Fibroblast of pulmonary artery (primary cell): ENCODE measurements around the gene PTPRN2.

ENCODE experiments used
- DNase-seq: peaks from one replicate; pipeline ENCODE4 v3.0.0-alpha.2; 2010; ENCODE audit warnings: low read depth
- H3K4me3 ChIP-seq: replicated peaks from 2 replicates; pipeline ENCODE4 v1.5.1; 2011; ENCODE audit warnings: low read depth, mild to moderate bottlenecking, control low read depth, low read length, moderate library complexity
- TF ChIP-seq, protein P1 (sequence below): IDR thresholded peaks from 2 replicates; pipeline ENCODE4 v1.5.1; 2011; ENCODE audit warnings: mild to moderate bottlenecking, control low read depth, low read length, inconsistent platforms; ENCODE audit errors: missing control alignments

The PTPRN2 gene

DNA sequence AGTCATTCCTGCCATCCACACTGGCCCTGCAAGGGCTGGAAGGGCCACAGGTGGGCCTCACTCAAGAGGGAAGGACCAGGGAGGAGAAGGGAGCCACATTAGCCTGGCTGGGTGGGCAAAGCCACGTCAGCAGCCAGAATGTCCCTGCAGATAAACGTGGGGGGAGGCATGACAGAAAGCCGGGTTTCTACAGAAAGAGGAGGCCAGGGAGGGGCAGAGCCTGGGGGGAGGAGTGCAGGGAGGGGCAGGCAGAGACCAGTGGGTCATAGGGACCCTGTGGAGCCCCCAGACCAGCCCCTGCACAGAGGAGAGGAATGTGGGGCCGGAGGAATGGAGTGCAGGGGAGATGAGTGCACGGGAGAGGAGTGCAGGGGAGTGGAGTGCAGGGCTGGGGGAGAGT is 590.2 kb downstream of the PTPRN2 start:
- TF ChIP-seq, protein P1, sequence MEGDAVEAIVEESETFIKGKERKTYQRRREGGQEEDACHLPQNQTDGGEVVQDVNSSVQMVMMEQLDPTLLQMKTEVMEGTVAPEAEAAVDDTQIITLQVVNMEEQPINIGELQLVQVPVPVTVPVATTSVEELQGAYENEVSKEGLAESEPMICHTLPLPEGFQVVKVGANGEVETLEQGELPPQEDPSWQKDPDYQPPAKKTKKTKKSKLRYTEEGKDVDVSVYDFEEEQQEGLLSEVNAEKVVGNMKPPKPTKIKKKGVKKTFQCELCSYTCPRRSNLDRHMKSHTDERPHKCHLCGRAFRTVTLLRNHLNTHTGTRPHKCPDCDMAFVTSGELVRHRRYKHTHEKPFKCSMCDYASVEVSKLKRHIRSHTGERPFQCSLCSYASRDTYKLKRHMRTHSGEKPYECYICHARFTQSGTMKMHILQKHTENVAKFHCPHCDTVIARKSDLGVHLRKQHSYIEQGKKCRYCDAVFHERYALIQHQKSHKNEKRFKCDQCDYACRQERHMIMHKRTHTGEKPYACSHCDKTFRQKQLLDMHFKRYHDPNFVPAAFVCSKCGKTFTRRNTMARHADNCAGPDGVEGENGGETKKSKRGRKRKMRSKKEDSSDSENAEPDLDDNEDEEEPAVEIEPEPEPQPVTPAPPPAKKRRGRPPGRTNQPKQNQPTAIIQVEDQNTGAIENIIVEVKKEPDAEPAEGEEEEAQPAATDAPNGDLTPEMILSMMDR: no peak
- no peak for DNase-seq
- H3K4me3 ChIP-seq: no peak overlapping the region

DNA sequence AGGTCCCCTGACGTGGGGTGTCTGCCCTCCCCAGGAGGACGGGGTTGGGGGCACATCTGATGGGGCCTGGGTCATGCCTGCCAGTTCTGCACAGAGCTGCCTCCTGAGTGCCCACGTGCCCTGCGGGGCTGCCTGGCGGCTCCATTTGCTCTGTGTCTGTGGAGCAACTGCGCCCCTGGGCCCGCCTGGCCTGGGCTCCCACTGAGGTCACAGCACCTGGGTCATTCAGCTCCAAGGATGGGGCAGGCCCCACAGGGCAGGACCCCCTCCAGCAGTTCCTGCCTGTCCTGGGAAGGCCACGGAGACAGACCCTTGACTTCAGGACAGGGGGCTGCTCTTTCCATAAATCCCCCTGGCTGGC is 590.6 kb downstream of the PTPRN2 start:
- no peak for DNase-seq
- TF ChIP-seq, protein P1: no peak
- no peak overlapping the region for H3K4me3 ChIP-seq

DNA sequence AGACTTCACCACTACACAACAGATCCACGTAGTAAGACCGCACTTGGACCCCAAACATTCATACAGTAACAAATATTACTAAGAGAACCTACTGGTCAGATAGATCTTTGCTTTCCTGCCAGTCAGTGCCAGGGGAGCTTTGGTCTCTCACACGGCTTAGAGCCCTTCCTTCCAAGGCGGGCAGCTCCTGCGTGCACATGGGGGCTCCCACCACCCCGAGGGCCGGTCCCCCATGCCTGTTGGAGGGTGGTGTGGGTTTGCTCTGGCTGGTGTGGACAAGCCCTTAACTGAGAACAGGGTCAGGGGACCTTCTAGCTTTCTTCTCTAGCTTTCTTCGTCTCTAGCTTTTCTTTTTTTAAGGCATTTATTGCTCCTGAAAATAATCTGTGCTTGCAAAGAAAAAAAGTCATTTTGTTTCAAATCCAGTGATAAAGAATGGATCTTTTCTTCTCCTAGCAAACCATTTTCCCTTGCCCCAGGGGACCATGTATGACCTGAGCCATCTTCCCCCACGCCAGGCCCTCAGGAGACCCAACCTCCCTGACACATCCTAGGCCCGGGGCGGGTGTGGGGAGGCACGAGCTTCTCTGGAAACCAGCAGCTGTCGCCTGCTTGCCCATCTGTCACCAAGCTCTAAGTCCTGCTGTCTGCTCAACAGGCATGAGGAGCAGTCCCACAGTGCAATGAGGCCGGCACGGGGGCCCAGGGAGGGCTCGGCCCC is 591.1 kb downstream of the PTPRN2 start:
- TF ChIP-seq, protein P1: no peak
- no peak for DNase-seq
- no peak overlapping the region for H3K4me3 ChIP-seq

DNA sequence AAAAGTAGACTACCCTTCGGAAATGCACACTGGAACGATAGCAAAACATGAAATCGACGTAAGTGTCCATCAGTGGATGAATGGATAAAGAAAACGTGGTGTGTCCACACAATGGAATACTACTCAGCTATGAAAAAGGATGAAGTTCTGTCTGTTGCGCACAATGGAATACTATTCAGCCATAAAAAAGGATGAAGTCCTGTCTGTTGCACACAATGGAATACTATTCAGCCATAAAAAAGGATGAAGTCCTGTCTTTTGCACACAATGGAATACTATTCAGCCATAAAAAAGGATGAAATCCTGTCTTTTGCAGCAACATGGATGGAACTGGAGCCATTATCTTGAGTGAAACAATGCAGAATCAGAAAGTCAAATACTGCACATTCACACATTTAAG is 591.8 kb downstream of the PTPRN2 start:
- H3K4me3 ChIP-seq: no peak overlapping the region
- TF ChIP-seq, protein P1: no peak
- DNase-seq: no peak

DNA sequence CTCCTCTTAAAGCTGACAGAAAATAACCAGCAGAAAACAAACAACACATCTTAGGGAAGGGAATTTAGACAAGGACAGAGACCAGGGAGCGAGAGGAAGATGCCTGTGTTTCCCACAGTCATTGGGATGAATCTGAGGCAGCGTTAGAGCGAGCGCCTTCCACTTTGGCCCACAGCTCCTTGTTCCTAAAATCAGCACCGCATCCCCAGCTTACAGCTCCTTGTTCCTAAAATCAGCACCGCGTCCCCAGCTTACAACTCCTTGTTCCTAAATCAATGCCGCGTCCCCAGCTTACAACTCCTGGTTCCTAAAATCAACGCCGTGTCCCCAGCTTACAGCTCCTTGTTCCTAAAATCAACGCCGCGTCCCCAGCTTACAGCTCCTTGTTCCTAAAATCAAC is 593.3 kb downstream of the PTPRN2 start:
- no peak for DNase-seq
- no peak overlapping the region for H3K4me3 ChIP-seq
- TF ChIP-seq, protein P1: no peak

DNA sequence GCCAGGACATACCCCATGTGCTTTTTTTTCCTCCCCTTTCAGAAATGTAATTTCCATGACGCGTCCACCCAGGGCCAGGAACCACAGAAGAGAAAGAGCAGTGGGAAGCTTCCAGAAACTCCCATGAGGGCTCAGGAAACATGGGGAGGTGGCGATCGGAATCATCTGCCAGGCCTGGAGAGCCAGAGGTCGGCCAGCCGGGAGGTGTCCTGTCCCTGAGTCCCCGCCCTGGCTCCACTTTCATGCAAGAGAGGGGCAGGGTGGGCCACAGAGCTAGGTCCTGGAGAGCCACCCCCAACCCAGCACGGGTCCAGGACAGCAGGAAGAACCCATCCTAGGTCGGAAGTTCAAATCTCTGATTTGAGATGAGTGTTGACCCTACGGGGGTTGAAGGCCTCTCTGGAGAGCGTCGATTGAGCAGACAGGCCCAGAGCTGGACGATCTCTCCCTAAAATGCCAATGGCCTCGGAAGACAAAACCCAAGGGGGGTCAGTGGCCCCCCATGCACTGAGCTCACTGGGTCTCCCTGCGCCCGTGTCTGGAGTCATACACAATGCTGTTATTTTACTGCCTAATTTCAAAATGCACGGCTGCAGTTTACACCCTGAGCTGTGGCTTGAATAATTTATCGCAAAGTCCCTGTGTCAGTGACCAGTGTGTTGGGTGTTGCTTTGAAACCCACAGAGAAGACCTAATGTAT is 594.1 kb downstream of the PTPRN2 start:
- no peak overlapping the region for H3K4me3 ChIP-seq
- TF ChIP-seq, protein P1: no peak
- DNase-seq: no peak
